Measurements from ENCODE around the gene SNTG2. TPM values are rescaled to one million over a fixed set of nuclear protein-coding genes. Genes with fewer than 3 reads are reported as not detected.

The SNTG2 gene
- total and polyA plus RNA-seq, 12 donors = 0.26 to 4.3 (median 0.72) TPM; not detected in 1

- no peak overlapping the region for H3K4me3 ChIP-seq
- intact Hi-C loops (cut with DNase I) = no loop called here
- H3K27me3 ChIP-seq = no peaks in the 10 kb centered on the region
- H3K27ac ChIP-seq = no peak overlapping the region
- no peaks in the 10 kb centered on the region for H3K4me1 ChIP-seq (replicated peaks in 1 of 2)
- no peaks in the 10 kb centered on the region for H3K9me3 ChIP-seq (replicated peaks in 1 of 3)
- TF ChIP-seq CTCF (IDR thresholded peaks at IDR 0.05) (no peak), POLR2A (IDR thresholded peaks at IDR 0.05) (no peak)
- no peaks in the 10 kb centered on the region for H3K36me3 ChIP-seq (replicated peaks in 1 of 2)
- WGBS, 4 donors = 74 to 94% (median 83%) methylated on average over 2 of the region's 2 CpGs
- DNase-seq = no peak
Observed at GRCh38 chr2:1393321-1393720, 442.7 kb downstream of the SNTG2 start.

- TF ChIP-seq POLR2A (IDR thresholded peaks at IDR 0.05) = no peak
- WGBS, 4 donors = 62 to 76% (median 67%) methylated on average over 7 of the region's 7 CpGs
- intact Hi-C loops (cut with DNase I) = no loop called here
- Histone ChIP-seq H3K9me3 (replicated peaks in 1 of 3) (no peaks in the 10 kb centered on the region), H3K4me3 (no peak overlapping the region), H3K36me3 (replicated peaks in 1 of 2) (no peaks in the 10 kb centered on the region), H3K27ac (no peak overlapping the region), H3K27me3 (no peaks in the 10 kb centered on the region), H3K4me1 (replicated peaks in 1 of 2) (no peaks in the 10 kb centered on the region)
- DNase-seq = no peak
Observed at GRCh38 chr2:1394709-1395408, 444.2 kb downstream of the SNTG2 start.

- Histone ChIP-seq H3K4me1 (replicated peaks in 1 of 2) (no peaks in the 10 kb centered on the region), H3K27me3 (no peaks in the 10 kb centered on the region), H3K36me3 (replicated peaks in 1 of 2) (no peaks in the 10 kb centered on the region), H3K27ac (no peak overlapping the region), H3K9me3 (replicated peaks in 1 of 3) (no peaks in the 10 kb centered on the region), H3K4me3 (no peak overlapping the region)
- WGBS, 4 donors = 38 to 67% (median 60%) methylated on average over 1 to 4 of the region's 4 CpGs
- intact Hi-C loops (cut with DNase I) = no loop called here
- TF ChIP-seq CTCF (IDR thresholded peaks at IDR 0.05) (no peak), POLR2A (IDR thresholded peaks at IDR 0.05) (no peak)
- DNase-seq = no peak
Observed at GRCh38 chr2:1397350-1397749, 446.7 kb downstream of the SNTG2 start.

GRCh38 chr2:1398191-1398590 lies 447.5 kb downstream of the SNTG2 start:
- Histone ChIP-seq H3K9me3 (replicated peaks in 1 of 3) (no peaks in the 10 kb centered on the region), H3K4me1 (replicated peaks in 1 of 2) (no peaks in the 10 kb centered on the region), H3K27me3 (no peaks in the 10 kb centered on the region), H3K36me3 (replicated peaks in 1 of 2) (no peaks in the 10 kb centered on the region), H3K27ac (no peak overlapping the region), H3K4me3 (no peak overlapping the region)
- intact Hi-C loops (cut with DNase I) = no loop called here
- WGBS, 4 donors = 80 to 85% (median 83%) methylated on average over 7 of the region's 7 CpGs
- TF ChIP-seq CTCF (IDR thresholded peaks at IDR 0.05) (no peak), POLR2A (IDR thresholded peaks at IDR 0.05) (no peak)
- DNase-seq = no peak
